SK-N-SH (cell line): Measurements from ENCODE around the gene TTC5. TPM values are rescaled to one million over a fixed set of nuclear protein-coding genes. Genes with fewer than 3 reads are reported as not detected.

Source experiments
- CTCF ChIA-PET: fragments of 300-600, 350-600 bp; formaldehyde crosslinking; extraction: SDS; loops from one replicate; lab custom pipeline; 2021; lab: Yijun Ruan, JAX
- POLR2A ChIA-PET: fragments of 350-600 bp; sonication (Branson Sonifier 250); formaldehyde crosslinking; extraction: SDS; loops from one replicate; lab custom pipeline; 2020; ENCODE audit warnings: antibody characterized with exemption, inconsistent platforms; lab: Yijun Ruan, JAX
- DNase-seq: peaks from one replicate; pipeline ENCODE4 v3.0.0; 2012
- H2AFZ ChIP-seq: fragments of 200-600 bp; sonication (generic); 2 replicates; pipeline ENCODE4 v1.8.1; 2016; ENCODE audit warnings: antibody characterized with exemption, mild to moderate bottlenecking, low read depth
- H3F3A ChIP-seq: fragments of 200-600 bp; sonication (generic); replicated peaks from 2 replicates; pipeline ENCODE3; 2016; ENCODE audit warnings: antibody characterized with exemption, mild to moderate bottlenecking; ENCODE audit not compliant: insufficient read depth
- H3K27ac ChIP-seq, 2 experiments: fragments of 200-500 bp in 1 of 2; fragments of 200-600 bp in 1 of 2; sonication (Bioruptor generic) in 1 of 2; sonication (generic), shearing (Covaris generic) in 1 of 2; 2 replicates each; pipeline versions ENCODE4 v1.5.1 to v1.6.1; 2014 to 2016; ENCODE audit warnings: low read depth in 2 of 2, inconsistent platforms in 1 of 2, low read length in 1 of 2, mild to moderate bottlenecking in 1 of 2, mixed read lengths in 1 of 2
- H3K27me3 ChIP-seq: fragments of 200-600 bp; sonication (generic), shearing (Covaris generic); 2 replicates; pipeline ENCODE4 v1.6.1; 2016; ENCODE audit warnings: mixed run types; ENCODE audit not compliant: insufficient read depth
- H3K36me3 ChIP-seq, 2 experiments: fragments of 200-500 bp in 1 of 2; fragments of 200-600 bp in 1 of 2; sonication (Bioruptor generic) in 1 of 2; sonication (generic) in 1 of 2; replicated peaks in 1 of 2; 2 replicates each; pipeline versions ENCODE3 to v1.5.1; 2014 to 2016; ENCODE audit warnings: low read length in 1 of 2, mild to moderate bottlenecking in 1 of 2; ENCODE audit not compliant: insufficient read depth in 2 of 2, control insufficient read depth in 1 of 2
- H3K4me1 ChIP-seq, 2 experiments: fragments of 200-500 bp in 1 of 2; fragments of 200-600 bp in 1 of 2; sonication (Bioruptor generic) in 1 of 2; sonication (generic), shearing (Covaris generic) in 1 of 2; 2 replicates each; pipeline versions ENCODE4 v1.5.1 to v1.6.1; 2014 to 2016; ENCODE audit warnings: low read depth in 1 of 2, low read length in 1 of 2, mixed run types in 1 of 2; ENCODE audit not compliant: insufficient read depth in 2 of 2, control insufficient read depth in 1 of 2
- H3K4me2 ChIP-seq: fragments of 200-600 bp; sonication (generic), shearing (Covaris generic); 2 replicates; pipeline ENCODE4 v1.6.1; 2017; ENCODE audit warnings: mixed run types
- H3K4me3 ChIP-seq, 2 experiments: fragments of 200-500 bp in 1 of 2; fragments of 200-600 bp in 1 of 2; sonication (Bioruptor generic) in 1 of 2; sonication (generic), shearing (Covaris generic) in 1 of 2; 2 replicates each; pipeline versions ENCODE4 v1.5.1 to v1.8.1; 2014 to 2016; ENCODE audit warnings: low read depth in 2 of 2, inconsistent platforms in 1 of 2, low read length in 1 of 2, mild to moderate bottlenecking in 1 of 2, mixed read lengths in 1 of 2, moderate library complexity in 1 of 2
- H3K79me2 ChIP-seq: fragments of 200-600 bp; sonication (generic); 2 replicates; pipeline ENCODE4 v1.8.1; 2017; ENCODE audit warnings: mild to moderate bottlenecking; ENCODE audit not compliant: insufficient read depth
- H3K9ac ChIP-seq: fragments of 200-600 bp; sonication (generic); 2 replicates; pipeline ENCODE4 v1.6.1; 2017; ENCODE audit warnings: mixed run types
- H3K9me2 ChIP-seq: fragments of 200-600 bp; sonication (generic); 2 replicates; pipeline ENCODE4 v1.6.1; 2017; ENCODE audit warnings: mixed run types
- H3K9me3 ChIP-seq: fragments of 200-600 bp; sonication (generic); 2 replicates; pipeline ENCODE4 v1.6.1; 2017; ENCODE audit warnings: mixed run types, mild to moderate bottlenecking, moderate library complexity
- H4K20me1 ChIP-seq: fragments of 200-600 bp; sonication (generic); 2 replicates; pipeline ENCODE4 v1.6.1; 2017; ENCODE audit warnings: mild to moderate bottlenecking, mixed run types; ENCODE audit not compliant: insufficient read depth
- CHD2 ChIP-seq: fragments of 150-350 bp; IDR thresholded peaks from 2 replicates; pipeline ENCODE4 v1.6.1; 2018; ENCODE audit warnings: low read length; ENCODE audit not compliant: partially characterized antibody
- CTCF ChIP-seq: fragments of 200-600 bp; sonication (generic); IDR thresholded peaks from 2 replicates; pipeline ENCODE4 v1.6.1; 2017; ENCODE audit warnings: antibody characterized with exemption, mild to moderate bottlenecking, moderate library complexity
- FOXJ3 ChIP-seq: sonication (generic); formaldehyde crosslinking; IDR thresholded peaks from 2 replicates; pipeline ENCODE4 v1.5.1; 2020; ENCODE audit warnings: mild to moderate bottlenecking, missing genetic modification reagents
- IRF3 ChIP-seq: fragments of 150-350 bp; IDR thresholded peaks from 2 replicates; pipeline ENCODE4 v1.6.1; 2016; ENCODE audit warnings: mild to moderate bottlenecking, low read depth, low read length
- JUND ChIP-seq: IDR thresholded peaks from 2 replicates; pipeline ENCODE4 v1.4.0; 2012
- MEF2A ChIP-seq: IDR thresholded peaks from 2 replicates; pipeline ENCODE4 v1.4.0; 2012; ENCODE audit warnings: low read depth, borderline replicate concordance
- MXI1 ChIP-seq: IDR thresholded peaks from 2 replicates; pipeline ENCODE4 v1.6.1; 2012; ENCODE audit warnings: mild to moderate bottlenecking, low read depth, low read length, improper control_type of control experiment
- NFIC ChIP-seq: IDR thresholded peaks from 2 replicates; pipeline ENCODE4 v1.4.0; 2012; ENCODE audit warnings: borderline replicate concordance
- PBX3 ChIP-seq: IDR thresholded peaks from 2 replicates; pipeline ENCODE4; 2012
- RAD21 ChIP-seq: IDR thresholded peaks from 2 replicates; pipeline ENCODE4 v1.6.1; 2012; ENCODE audit warnings: mild to moderate bottlenecking, low read length
- REST ChIP-seq: IDR thresholded peaks from 2 replicates; pipeline ENCODE4 v1.6.1; 2012; ENCODE audit warnings: mild to moderate bottlenecking, low read depth, low read length, moderate library complexity
- RFX5 ChIP-seq: IDR thresholded peaks from 2 replicates; pipeline ENCODE4 v1.6.1; 2012; ENCODE audit warnings: mild to moderate bottlenecking, improper control_type of control experiment, low read length
- RXRA ChIP-seq: IDR thresholded peaks from 2 replicates; pipeline ENCODE4 v1.4.0; 2012; ENCODE audit warnings: low read depth, mild to moderate bottlenecking, borderline replicate concordance
- SMC3 ChIP-seq: IDR thresholded peaks from 2 replicates; pipeline ENCODE4 v1.6.1; 2012; ENCODE audit warnings: low read depth, low read length, improper control_type of control experiment
- TCF12 ChIP-seq: IDR thresholded peaks from 2 replicates; pipeline ENCODE4 v1.4.0; 2012
- TEAD4 ChIP-seq: IDR thresholded peaks from 2 replicates; pipeline ENCODE4 v1.4.0; 2012; ENCODE audit warnings: mild to moderate bottlenecking, borderline replicate concordance; ENCODE audit not compliant: insufficient read depth
- USF2 ChIP-seq: fragments of 150-350 bp; IDR thresholded peaks from 2 replicates; pipeline ENCODE4 v1.6.1; 2017; ENCODE audit warnings: antibody characterized with exemption, low read length, low read depth, borderline replicate concordance
- polyA plus RNA-seq, 3 experiments: library from polyadenylated mRNA; depleted of rRNA; stranded (reverse); fragments of >200 nt; gene quantifications; 2 replicates each; pipeline ENCODE4 v1.2.3, GENCODE V29; 2012

Gene TTC5
- polyA plus RNA-seq, 1 of the 3 experiments (the other 2 are of a cell fraction), result 14.6 TPM

GRCh38 chr14:20350860-20351259, 45.1 kb upstream of the TTC5 start:
- H3K27me3 ChIP-seq, result no peaks in the 10 kb centered on the region
- H3K9me2 ChIP-seq, result no peaks in the 10 kb centered on the region
- H3F3A ChIP-seq, result peaks cover 15% of the 10 kb centered on the region
- TF ChIP-seq NFIC (no peak), RXRA (no peak), RFX5 (no peak), IRF3 (no peak), USF2 (no peak), RAD21 (0 out of 2 replicates have a peak, but pooled peaks have one; percentile 17), MXI1 (no peak), FOXJ3 (no peak), TEAD4 (no peak), PBX3 (no peak), MEF2A (no peak), CHD2 (no peak), TCF12 (no peak), REST (no peak), SMC3 (no peak), CTCF (peak; percentile 40), JUND (no peak)
- no peak overlapping the region for H3K4me2 ChIP-seq
- no peak for DNase-seq
- no peak overlapping the region for H3K9ac ChIP-seq
- H4K20me1 ChIP-seq, result no peaks in the 10 kb centered on the region
- H3K36me3 ChIP-seq, result peaks cover 33 to 80% of the 10 kb centered on the region in 2 experiments
- ChIA-PET POLR2A (no interaction called here), CTCF (interaction anchor here (0.9 to 1.5 kb wide), 4 partner anchors 9 to 65 kb away, joined by 3 to 5 read pairs (median 3); no protein-coding TSS in a partner anchor)
- H3K9me3 ChIP-seq, result no peaks in the 10 kb centered on the region
- no peak overlapping the region for H3K27ac ChIP-seq
- no peaks in the 10 kb centered on the region for H3K79me2 ChIP-seq
- H3K4me3 ChIP-seq, result no peak overlapping the region
- no peaks in the 10 kb centered on the region for H3K4me1 ChIP-seq
- H2AFZ ChIP-seq, result no peak overlapping the region
